Stomach (tissue), 4 donors: ENCODE results near the gene CEP250.
"Not testable (repeated sequence)": the region's sequence is repeated elsewhere in the genome, so short reads cannot be mapped to it uniquely, and the experiment has no call there.

Experiments used
- EP300 ChIP-seq: sonication (generic); formaldehyde crosslinking; IDR thresholded peaks from one replicate; pipeline ENCODE4 v1.6.1; 2017; ENCODE audit warnings: antibody characterized with exemption
- POLR2A ChIP-seq, 4 donors: fragments of 450-650 bp; IDR thresholded peaks; one replicate each; pipeline ENCODE4 v1.6.1; 2016; ENCODE audit warnings: antibody characterized with exemption in 4 of 4, control low read depth in 2 of 4, mild to moderate bottlenecking in 1 of 4, moderate library complexity in 1 of 4
- POLR2AphosphoS5 ChIP-seq, 3 donors: sonication (generic); formaldehyde crosslinking; IDR thresholded peaks; one replicate each; pipeline ENCODE4 v1.6.1; 2016; ENCODE audit warnings: antibody characterized with exemption in 3 of 3
- TF ChIP-seq, protein P1 (sequence below), 7 experiments: fragments of 450-650 bp in 4 of 7; fragments of 200-600 bp in 3 of 7; sonication (generic) in 3 of 7; IDR thresholded peaks; one replicate each; pipeline ENCODE4 v1.5.1; 2016 to 2019; ENCODE audit warnings: antibody characterized with exemption in 7 of 7, control low read depth in 2 of 7, mild to moderate bottlenecking in 1 of 7

DNA sequence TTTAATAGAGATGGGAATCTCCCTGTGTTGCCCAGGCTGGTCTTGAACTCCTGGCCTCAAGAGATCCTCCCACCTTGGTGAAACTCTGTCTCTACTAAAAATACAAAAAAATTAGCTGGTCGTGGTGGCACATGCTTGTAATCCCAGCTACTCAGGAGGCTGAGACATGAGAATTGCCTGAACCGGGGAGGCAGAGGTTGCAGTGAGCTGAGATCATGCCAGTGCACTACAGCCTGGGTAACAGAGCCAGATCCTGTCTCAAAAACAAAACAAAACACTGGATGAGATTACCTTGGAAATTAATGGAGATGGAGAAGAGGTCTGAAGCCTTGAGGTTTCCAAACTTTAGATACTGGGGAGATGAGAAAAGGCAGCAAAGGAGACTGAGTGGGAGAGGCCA lies 2.1 kb downstream of the CEP250 start:
- TF ChIP-seq, protein P1, sequence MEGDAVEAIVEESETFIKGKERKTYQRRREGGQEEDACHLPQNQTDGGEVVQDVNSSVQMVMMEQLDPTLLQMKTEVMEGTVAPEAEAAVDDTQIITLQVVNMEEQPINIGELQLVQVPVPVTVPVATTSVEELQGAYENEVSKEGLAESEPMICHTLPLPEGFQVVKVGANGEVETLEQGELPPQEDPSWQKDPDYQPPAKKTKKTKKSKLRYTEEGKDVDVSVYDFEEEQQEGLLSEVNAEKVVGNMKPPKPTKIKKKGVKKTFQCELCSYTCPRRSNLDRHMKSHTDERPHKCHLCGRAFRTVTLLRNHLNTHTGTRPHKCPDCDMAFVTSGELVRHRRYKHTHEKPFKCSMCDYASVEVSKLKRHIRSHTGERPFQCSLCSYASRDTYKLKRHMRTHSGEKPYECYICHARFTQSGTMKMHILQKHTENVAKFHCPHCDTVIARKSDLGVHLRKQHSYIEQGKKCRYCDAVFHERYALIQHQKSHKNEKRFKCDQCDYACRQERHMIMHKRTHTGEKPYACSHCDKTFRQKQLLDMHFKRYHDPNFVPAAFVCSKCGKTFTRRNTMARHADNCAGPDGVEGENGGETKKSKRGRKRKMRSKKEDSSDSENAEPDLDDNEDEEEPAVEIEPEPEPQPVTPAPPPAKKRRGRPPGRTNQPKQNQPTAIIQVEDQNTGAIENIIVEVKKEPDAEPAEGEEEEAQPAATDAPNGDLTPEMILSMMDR (IDR thresholded peaks at IDR 0.05) = not testable (repeated sequence)
- not testable (repeated sequence) for TF ChIP-seq POLR2AphosphoS5 (IDR thresholded peaks at IDR 0.05); EP300; POLR2A (IDR thresholded peaks at IDR 0.05)
